Thyroid gland (tissue), 4 donors: ENCODE data around the gene MRC2. TPM values are rescaled to one million over a fixed set of nuclear protein-coding genes. Genes with fewer than 3 reads are reported as not detected.
"Not testable (repeated sequence)": the region's sequence is repeated elsewhere in the genome, so short reads cannot be mapped to it uniquely, and the experiment has no call there.

Source experiments
- DNase-seq, 2 donors: peaks; one replicate each; pipeline ENCODE4 v3.0.0-alpha.2; 2019
- H3K27ac ChIP-seq, 3 donors: fragments of 200-600 bp; sonication (generic); 1 replicate in 2 of 3; 2 replicates in 1 of 3; pipeline ENCODE4 v1.5.1; 2016 to 2019; ENCODE audit warnings: mild to moderate bottlenecking in 1 of 3, moderate library complexity in 1 of 3
- H3K27me3 ChIP-seq: fragments of 200-600 bp; sonication (generic); one replicate; pipeline ENCODE4 v1.5.1; 2019
- H3K36me3 ChIP-seq, 2 donors: fragments of 200-600 bp; sonication (generic); one replicate each; pipeline ENCODE4 v1.5.1; 2016 to 2019
- H3K4me1 ChIP-seq, 2 donors: fragments of 200-600 bp; sonication (generic); one replicate each; pipeline ENCODE4 v1.5.1; 2017 to 2019
- H3K4me3 ChIP-seq, 3 donors: fragments of 200-600 bp; sonication (generic); replicated peaks in 1 of 3; 1 replicate in 2 of 3; 2 replicates in 1 of 3; pipeline ENCODE4 v1.5.1; 2016; ENCODE audit warnings: mild to moderate bottlenecking in 1 of 3
- H3K9me3 ChIP-seq: fragments of 200-600 bp; sonication (generic); one replicate; pipeline ENCODE4 v1.5.1; 2017
- CTCF ChIP-seq, 6 experiments: fragments of 200-600 bp in 3 of 6; fragments of 450-650 bp in 3 of 6; sonication (generic) in 3 of 6; IDR thresholded peaks; one replicate each; pipeline ENCODE4 v1.5.1; 2016 to 2019; ENCODE audit warnings: antibody characterized with exemption in 6 of 6, mild to moderate bottlenecking in 2 of 6, inconsistent platforms in 1 of 6, moderate library complexity in 1 of 6
- POLR2A ChIP-seq, 2 donors: fragments of 450-650 bp; IDR thresholded peaks; one replicate each; pipeline ENCODE4 v1.6.1; 2017; ENCODE audit warnings: antibody characterized with exemption in 2 of 2, mild to moderate bottlenecking in 2 of 2, moderate library complexity in 1 of 2
- WGBS, 2 donors: methylation state at CpG; one replicate each; pipeline ENCODE4 v1.1.5; 2017; 5-methylcytosine and 5-hydroxymethylcytosine counted together
- intact Hi-C: fragments of 100-400 bp; cut with DNase I; formaldehyde crosslinking; loops from one replicate; pipeline ENCODE4 v1.15.1; 2023
- total RNA-seq, 4 donors: library from RNA; depleted of rRNA; stranded (reverse); fragments of >200 nt; gene quantifications; one replicate each; pipeline ENCODE4 v1.2.3, GENCODE V29; 2016

MRC2 gene
- total RNA-seq, 4 donors from 2014 or later = 7.9 to 15.2 (median 10.9) TPM

DNA sequence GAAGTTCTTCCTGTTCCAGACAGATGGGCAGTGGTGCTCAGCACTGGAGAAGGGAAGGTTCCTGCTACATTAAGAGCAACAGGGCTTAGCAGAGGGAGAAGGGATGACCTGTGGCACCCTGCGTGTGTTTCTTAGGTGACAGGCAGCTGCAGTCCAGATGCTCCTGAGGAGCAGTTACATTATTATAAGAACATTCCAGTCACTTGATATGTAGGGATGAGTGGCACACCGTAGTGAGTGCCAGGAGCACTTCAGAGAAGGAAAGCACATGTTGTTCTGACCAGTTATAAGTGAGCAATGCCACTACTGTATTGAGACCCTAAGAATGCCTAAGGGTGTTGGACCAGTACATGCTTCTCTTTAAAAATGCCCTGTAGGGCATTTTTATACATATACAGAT is 39.9 kb upstream of the MRC2 start:
- Histone ChIP-seq H3K4me1 (peaks cover 17 to 32% of the 10 kb centered on the region in 2 donors), H3K36me3 (peaks cover 0 to 6% of the 10 kb centered on the region in 2 donors), H3K27me3 (no peaks in the 10 kb centered on the region), H3K9me3 (no peaks in the 10 kb centered on the region), H3K4me3 (no peak overlapping the region), H3K27ac (peak overlapping the region in 1 of 3 donors; percentile 3)
- 43 to 70% methylated on average over 2 of the region's 2 CpGs for WGBS, 2 donors
- DNase-seq = peak; percentile 59 to 73
- TF ChIP-seq POLR2A (IDR thresholded peaks at IDR 0.05) (no peak), CTCF (IDR thresholded peaks at IDR 0.05) (no peak)
- intact Hi-C loops = no loop called here

DNA sequence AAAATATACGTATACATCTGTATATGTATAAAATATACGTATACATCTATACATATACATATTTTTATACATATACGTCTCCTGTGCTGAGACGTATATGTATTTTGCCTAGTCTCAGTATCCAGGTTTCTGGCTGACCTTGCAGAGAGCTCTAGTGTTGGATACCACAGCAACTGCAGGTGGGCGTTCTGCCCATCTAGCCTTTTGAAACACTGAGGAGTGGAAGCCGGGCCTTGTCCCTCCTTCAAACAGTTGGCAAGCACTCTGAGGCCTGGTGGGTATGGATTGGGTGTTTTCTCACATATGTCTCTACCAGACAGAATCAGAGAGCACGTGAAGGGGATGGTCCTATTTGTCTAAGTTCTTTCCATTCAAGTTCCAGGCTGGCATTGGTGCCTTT is 39.4 kb upstream of the MRC2 start:
- Histone ChIP-seq H3K4me3 (no peak overlapping the region), H3K4me1 (peaks cover 17 to 32% of the 10 kb centered on the region in 2 donors), H3K27me3 (no peaks in the 10 kb centered on the region), H3K9me3 (no peaks in the 10 kb centered on the region), H3K36me3 (peaks cover 0 to 4% of the 10 kb centered on the region in 2 donors), H3K27ac (no peak overlapping the region)
- DNase-seq = peak; percentile 43 to 44
- intact Hi-C loops = no loop called here
- 85 to 86% methylated on average over 7 of the region's 7 CpGs for WGBS, 2 donors
- TF ChIP-seq POLR2A (IDR thresholded peaks at IDR 0.05) (no peak), CTCF (IDR thresholded peaks at IDR 0.05) (no peak)

GRCh38 chr17:62591333-62591732 is 36.1 kb upstream of the MRC2 start:
- H3K4me3 ChIP-seq = no peak overlapping the region
- TF ChIP-seq CTCF (IDR thresholded peaks at IDR 0.05) = no peak
- no peak for TF ChIP-seq POLR2A (IDR thresholded peaks at IDR 0.05)
- no peaks in the 10 kb centered on the region for H3K27me3 ChIP-seq
- intact Hi-C loops = no loop called here
- no peak overlapping the region for H3K27ac ChIP-seq
- peaks cover 17 to 20% of the 10 kb centered on the region in 2 donors for H3K4me1 ChIP-seq
- no peaks in the 10 kb centered on the region for H3K9me3 ChIP-seq
- DNase-seq = no peak
- 77 to 86% methylated on average over 6 of the region's 6 CpGs for whole genome bisulfite sequencing, 2 donors
- peaks cover 4 to 5% of the 10 kb centered on the region in 2 donors for H3K36me3 ChIP-seq

GRCh38 chr17:62591822-62592221 is 35.6 kb upstream of the MRC2 start:
- 88 to 90% methylated on average over 11 of the region's 11 CpGs for WGBS, 2 donors
- H3K4me3 ChIP-seq, H3K27ac ChIP-seq, H3K36me3 ChIP-seq, H3K9me3 ChIP-seq, DNase-seq, intact Hi-C loops, H3K27me3 ChIP-seq: not testable (repeated sequence)
- H3K4me1 ChIP-seq = peaks cover 14 to 15% of the 10 kb centered on the region in 2 donors

- DNase-seq = no peak
- Histone ChIP-seq H3K36me3 (peaks cover 8 to 16% of the 10 kb centered on the region in 2 donors), H3K27ac (no peak overlapping the region), H3K4me3 (no peak overlapping the region), H3K27me3 (no peaks in the 10 kb centered on the region), H3K9me3 (no peaks in the 10 kb centered on the region), H3K4me1 (peaks cover 8% of the 10 kb centered on the region in 2 donors)
- TF ChIP-seq POLR2A (IDR thresholded peaks at IDR 0.05) = no peak
- TF ChIP-seq CTCF (IDR thresholded peaks at IDR 0.05) = no peak
- intact Hi-C loops = no loop called here
- 92 to 95% methylated on average over 6 to 9 of the region's 9 CpGs for WGBS, 2 donors
Measured at GRCh38 chr17:62592341-62593099, 35.0 kb upstream of the MRC2 start.
